GM18517 (cell line): ENCODE data around the gene PKIG.
"Not testable (repeated sequence)": the region's sequence is repeated elsewhere in the genome, so short reads cannot be mapped to it uniquely, and the experiment has no call there.

Experiments used
- ATAC-seq: cut with Tn5 transposase; IDR thresholded peaks from one replicate; pipeline ENCODE4 v1.9.1; 2021; ENCODE audit warnings: mild to moderate bottlenecking, moderate library complexity; ENCODE audit not compliant: unreplicated experiment

PKIG gene

GRCh38 chr20:44571362-44571988 lies 10.9 kb upstream of the PKIG start:
- ATAC-seq = no peak

GRCh38 chr20:44572551-44573500 lies 9.6 kb upstream of the PKIG start:
- ATAC-seq = no peak

- no peak for ATAC-seq
These were observed 8.9 kb upstream of the PKIG start for GRCh38 chr20:44573501-44573869.

- ATAC-seq = no peak
These were observed 8.0 kb upstream of the PKIG start for GRCh38 chr20:44574372-44574771.

- no peak for ATAC-seq
These were observed 6.1 kb upstream of the PKIG start for GRCh38 chr20:44576297-44576696.

- ATAC-seq = no peak
These were observed 2.9 kb upstream of the PKIG start for GRCh38 chr20:44579313-44580081.

GRCh38 chr20:44580581-44581268 lies 1.7 kb upstream of the PKIG start:
- no peak for ATAC-seq

- ATAC-seq = no peak
These were observed 864 bp upstream of the PKIG start for GRCh38 chr20:44581515-44581914.

GRCh38 chr20:44583157-44583556 lies 778 bp downstream of the PKIG start:
- ATAC-seq = no peak

GRCh38 chr20:44584162-44584561 lies 1.8 kb downstream of the PKIG start:
- ATAC-seq = no peak

- no peak for ATAC-seq
These were observed 2.9 kb downstream of the PKIG start for GRCh38 chr20:44585057-44585963.

GRCh38 chr20:44586289-44586911 lies 4.0 kb downstream of the PKIG start:
- ATAC-seq = peak; percentile 65

- no peak for ATAC-seq
These were observed 4.9 kb downstream of the PKIG start for GRCh38 chr20:44587035-44587980.

GRCh38 chr20:44588321-44588720 lies 5.9 kb downstream of the PKIG start:
- ATAC-seq = not testable (repeated sequence)

- no peak for ATAC-seq
These were observed 7.2 kb downstream of the PKIG start for GRCh38 chr20:44589537-44589936.

- ATAC-seq = no peak
These were observed 8.8 kb downstream of the PKIG start for GRCh38 chr20:44590980-44591778.

GRCh38 chr20:44592366-44592765 lies 10.0 kb downstream of the PKIG start:
- no peak for ATAC-seq

GRCh38 chr20:44593751-44594150 lies 11.4 kb downstream of the PKIG start:
- no peak for ATAC-seq
